GM21360 (cell line): ENCODE results near the gene FGF3.

Experiments
- ATAC-seq: cut with Tn5 transposase; IDR thresholded peaks from one replicate; pipeline ENCODE4 v1.9.1; 2021; ENCODE audit warnings: mild to moderate bottlenecking, moderate library complexity; ENCODE audit not compliant: unreplicated experiment

Gene FGF3

GRCh38 chr11:69825037-69825834 is 6.0 kb upstream of the FGF3 start:
- no peak for ATAC-seq

GRCh38 chr11:69823641-69824265 is 4.5 kb upstream of the FGF3 start:
- ATAC-seq: no peak

- no peak for ATAC-seq
Measured at GRCh38 chr11:69822676-69823494, 3.7 kb upstream of the FGF3 start.

- ATAC-seq: no peak
Measured at GRCh38 chr11:69821511-69822040, 2.4 kb upstream of the FGF3 start.

- ATAC-seq: no peak
Measured at GRCh38 chr11:69820441-69820840, 1.2 kb upstream of the FGF3 start.

GRCh38 chr11:69819541-69820070 is 390 bp upstream of the FGF3 start:
- no peak for ATAC-seq

- no peak for ATAC-seq
Measured at GRCh38 chr11:69818231-69818602, 999 bp downstream of the FGF3 start.

GRCh38 chr11:69817265-69818230 is 1.7 kb downstream of the FGF3 start:
- no peak for ATAC-seq

- no peak for ATAC-seq
Measured at GRCh38 chr11:69816671-69817070, 2.5 kb downstream of the FGF3 start.

- no peak for ATAC-seq
Measured at GRCh38 chr11:69815973-69816372, 3.2 kb downstream of the FGF3 start.

GRCh38 chr11:69814902-69815301 is 4.3 kb downstream of the FGF3 start:
- no peak for ATAC-seq

GRCh38 chr11:69814411-69814810 is 4.8 kb downstream of the FGF3 start:
- no peak for ATAC-seq

- no peak for ATAC-seq
Measured at GRCh38 chr11:69813839-69814238, 5.4 kb downstream of the FGF3 start.

GRCh38 chr11:69812946-69813345 is 6.3 kb downstream of the FGF3 start:
- no peak for ATAC-seq

GRCh38 chr11:69812256-69812655 is 7.0 kb downstream of the FGF3 start:
- ATAC-seq: no peak

- ATAC-seq: no peak
Measured at GRCh38 chr11:69811431-69811830, 7.8 kb downstream of the FGF3 start.

- no peak for ATAC-seq
Measured at GRCh38 chr11:69810289-69811118, 8.7 kb downstream of the FGF3 start.

- ATAC-seq: no peak
Measured at GRCh38 chr11:69808667-69809086, 10.5 kb downstream of the FGF3 start.
